Fibroblast of skin of back (primary cell): ENCODE results near the gene TSEN2.
"Not testable (repeated sequence)": the region's sequence is repeated elsewhere in the genome, so short reads cannot be mapped to it uniquely, and the experiment has no call there.

ENCODE experiments used
- DNase-seq: peaks from one replicate; pipeline ENCODE4 v3.0.0-alpha.2; 2013

TSEN2 gene

DNA sequence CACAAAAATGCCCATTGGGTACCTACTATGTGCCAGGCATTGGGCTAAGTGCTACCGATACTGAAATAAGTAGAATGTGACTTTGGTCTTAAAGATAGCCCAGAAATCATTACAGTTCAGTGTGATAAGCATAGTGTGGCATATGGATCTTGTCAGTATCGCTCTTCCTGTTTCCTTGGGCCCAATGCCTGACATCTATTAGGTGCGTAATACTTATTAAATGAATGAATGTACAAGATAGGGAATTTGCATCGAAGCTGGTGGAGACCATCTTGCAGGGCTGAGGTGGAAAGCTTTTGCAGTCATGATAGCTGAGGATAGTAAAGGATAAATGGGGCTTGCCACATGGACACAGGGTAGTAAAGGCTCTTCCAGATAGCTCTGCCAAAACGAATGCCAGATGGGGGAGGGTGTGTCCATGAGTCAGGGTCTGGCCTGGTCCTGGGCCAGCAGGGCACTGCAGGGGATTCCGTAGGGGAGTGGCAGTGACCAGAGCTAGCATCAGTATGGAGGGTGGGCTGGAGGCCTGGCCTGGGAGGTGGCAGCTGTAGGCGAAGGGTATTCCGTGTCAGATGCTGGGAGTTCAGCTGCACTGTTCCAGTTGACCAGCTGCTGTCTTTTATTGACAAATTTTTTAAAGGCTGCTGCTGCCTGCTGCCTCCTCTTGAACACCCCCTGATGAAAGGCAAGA is 23.5 kb downstream of the TSEN2 start:
- DNase-seq: peak; percentile 75

DNA sequence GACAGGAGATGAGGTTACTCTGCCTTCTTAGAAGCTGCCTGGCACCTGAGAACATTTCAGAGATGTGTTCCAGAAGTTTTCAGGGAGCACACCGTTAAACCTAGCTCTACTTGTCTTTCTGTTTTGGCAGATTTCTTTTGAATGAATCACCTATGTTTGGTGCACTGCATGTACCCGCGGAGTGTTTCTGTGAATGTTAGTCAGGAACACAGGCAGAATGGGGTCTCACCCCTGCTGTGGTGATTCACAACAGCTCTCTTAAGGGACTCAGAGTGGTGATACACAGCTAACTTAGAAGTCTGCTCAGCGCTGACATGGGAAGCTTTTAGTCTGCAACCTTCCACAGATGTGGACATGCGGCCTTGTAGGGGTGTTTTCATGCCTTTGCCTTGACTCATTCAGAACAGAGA is 24.0 kb downstream of the TSEN2 start:
- DNase-seq: peak; percentile 98

DNA sequence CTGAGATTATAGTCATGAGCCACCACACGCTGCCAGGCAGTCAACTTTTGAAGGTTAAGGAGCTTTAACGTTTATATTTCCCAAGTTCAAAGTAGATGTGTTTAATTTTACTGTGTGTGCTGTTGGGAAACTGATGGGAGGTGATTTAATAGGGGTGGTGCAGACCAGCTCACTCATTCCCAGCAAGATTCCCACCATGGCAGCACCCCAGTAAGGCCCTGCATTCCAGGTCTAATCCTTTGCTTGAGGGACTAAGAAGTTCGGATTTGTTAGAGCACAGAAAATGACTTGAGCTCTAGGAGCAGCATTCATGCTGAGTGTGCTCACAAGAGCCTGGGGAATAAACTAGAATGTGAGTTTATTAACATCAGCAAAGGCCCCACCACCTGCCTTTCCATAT is 25.2 kb downstream of the TSEN2 start:
- DNase-seq: no peak

GRCh38 chr3:12512534-12513118 is 28.3 kb downstream of the TSEN2 start:
- DNase-seq: no peak

- no peak for DNase-seq
These were observed 29.6 kb downstream of the TSEN2 start for GRCh38 chr3:12513694-12514446.

- DNase-seq: no peak
These were observed 31.4 kb downstream of the TSEN2 start for GRCh38 chr3:12515631-12516030.

DNA sequence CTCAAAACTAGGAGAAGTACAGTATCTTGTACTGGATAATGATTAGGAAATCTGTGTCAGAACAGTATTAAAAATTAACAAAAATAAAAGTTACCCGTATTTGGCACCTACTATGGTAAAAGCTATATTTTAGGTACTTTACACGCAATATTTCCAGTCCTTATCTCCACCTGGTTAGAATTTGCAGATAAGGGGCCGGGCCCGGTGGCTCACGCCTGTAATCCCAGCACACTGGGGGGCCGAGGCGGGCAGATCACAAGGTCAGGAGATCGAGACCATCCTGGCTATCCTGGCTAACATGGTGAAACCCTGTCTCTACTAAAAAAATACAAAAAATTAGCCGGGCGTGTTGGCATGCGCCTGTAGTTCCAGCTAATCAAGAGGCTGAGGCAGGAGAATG is 32.6 kb downstream of the TSEN2 start:
- no peak for DNase-seq

DNA sequence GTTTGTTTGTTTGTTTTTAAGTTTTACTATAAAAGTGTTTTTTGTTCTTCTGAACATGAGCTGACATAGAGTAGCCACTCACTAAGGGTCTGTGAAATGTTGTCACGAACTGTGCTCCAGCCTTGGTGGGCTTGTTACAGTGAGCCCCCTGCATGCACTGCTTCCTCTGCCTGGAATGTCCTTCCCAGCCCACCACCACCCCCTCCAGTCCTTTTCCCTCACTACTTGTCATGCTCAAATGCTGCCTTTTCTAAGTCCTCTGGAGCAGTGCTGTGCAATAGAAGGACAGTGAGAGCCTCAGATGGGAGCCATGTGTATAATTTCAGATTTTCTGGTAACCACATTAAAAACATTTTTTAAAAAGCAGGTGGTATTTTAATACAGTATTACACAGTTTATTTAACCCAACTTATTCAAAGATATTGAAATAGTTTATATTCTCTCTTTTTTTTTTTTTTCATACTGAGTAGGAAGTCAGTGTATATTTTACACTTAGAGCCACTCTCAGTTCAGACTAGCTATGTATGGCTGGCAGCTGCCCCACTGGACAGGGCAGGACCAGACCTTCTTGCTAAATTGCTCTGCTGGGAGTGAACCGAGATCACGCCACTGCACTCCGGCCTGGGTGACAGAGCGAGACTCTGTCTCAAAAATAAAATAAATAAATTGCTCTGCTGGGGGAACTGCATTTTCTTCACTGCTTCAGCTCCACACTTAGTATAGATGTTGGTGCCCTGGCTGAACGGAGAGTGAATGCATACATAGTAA is 34.2 kb downstream of the TSEN2 start:
- DNase-seq: no peak

GRCh38 chr3:12521010-12521409 is 36.7 kb downstream of the TSEN2 start:
- DNase-seq: no peak

GRCh38 chr3:12522721-12523120 is 38.4 kb downstream of the TSEN2 start:
- no peak for DNase-seq

- peak; percentile 1 for DNase-seq
These were observed 43.5 kb downstream of the TSEN2 start for GRCh38 chr3:12527757-12528143.

GRCh38 chr3:12532182-12532581 is 47.9 kb downstream of the TSEN2 start:
- no peak for DNase-seq

DNA sequence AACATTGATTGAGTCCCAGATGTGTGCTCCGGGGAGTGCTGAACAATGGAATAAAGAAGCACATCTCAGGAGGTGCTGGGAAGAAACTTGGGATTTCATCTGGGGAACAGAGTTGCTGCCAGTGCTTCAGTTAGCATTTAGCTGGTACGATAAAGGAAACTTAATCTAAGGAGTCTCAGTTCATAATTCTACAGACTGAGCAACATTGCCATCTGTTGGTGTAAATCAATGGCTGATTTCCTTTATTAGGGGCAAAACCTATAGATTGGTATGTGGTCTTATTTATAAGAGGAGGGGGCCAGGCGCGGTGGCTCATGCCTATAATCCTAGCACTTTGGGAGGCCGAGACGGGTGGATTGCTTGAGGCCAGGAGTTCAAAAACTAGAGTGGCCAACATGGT is 52.1 kb downstream of the TSEN2 start:
- DNase-seq: peak; percentile 9

GRCh38 chr3:12541625-12542024 is 57.3 kb downstream of the TSEN2 start:
- DNase-seq: no peak

GRCh38 chr3:12543497-12543896 is 59.2 kb downstream of the TSEN2 start:
- DNase-seq: not testable (repeated sequence)

DNA sequence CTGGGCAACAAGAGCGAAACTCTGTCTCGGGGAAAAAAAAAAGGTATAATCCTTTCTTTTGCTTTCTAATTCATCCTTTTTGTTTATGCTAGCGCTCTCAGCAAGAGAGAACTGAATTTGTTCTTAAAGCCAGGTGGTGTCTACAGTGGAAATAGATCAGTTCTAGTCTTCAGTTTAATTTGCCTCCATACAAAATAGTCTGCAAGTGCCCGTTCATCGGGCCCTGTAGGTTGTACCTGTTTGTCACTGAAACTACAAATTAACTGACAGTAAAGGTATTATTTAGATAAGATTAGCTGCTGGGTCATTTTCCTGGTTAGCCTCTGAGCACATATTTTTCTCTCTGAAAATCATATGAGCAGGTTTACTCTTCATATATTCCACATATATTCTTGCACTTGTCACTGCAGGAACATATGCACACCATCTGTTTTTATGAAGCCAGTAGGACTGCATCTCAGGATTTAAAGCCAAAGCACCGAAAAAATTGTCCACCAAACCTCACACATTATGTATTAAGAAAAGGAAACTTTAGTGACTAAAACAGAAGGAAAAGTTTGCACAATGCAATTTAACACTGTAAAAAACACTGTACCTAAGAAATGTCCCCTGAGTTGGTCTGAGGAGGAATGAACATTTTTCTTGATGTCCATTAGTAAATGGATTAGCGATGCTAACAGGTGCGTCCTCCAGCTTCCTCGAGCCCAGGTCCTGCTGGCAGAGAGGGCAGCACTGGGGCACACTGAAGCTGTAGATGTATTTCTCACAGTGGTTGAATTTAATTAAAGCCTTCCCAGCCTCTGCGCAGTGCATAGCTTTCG is 60.6 kb downstream of the TSEN2 start:
- DNase-seq: no peak

DNA sequence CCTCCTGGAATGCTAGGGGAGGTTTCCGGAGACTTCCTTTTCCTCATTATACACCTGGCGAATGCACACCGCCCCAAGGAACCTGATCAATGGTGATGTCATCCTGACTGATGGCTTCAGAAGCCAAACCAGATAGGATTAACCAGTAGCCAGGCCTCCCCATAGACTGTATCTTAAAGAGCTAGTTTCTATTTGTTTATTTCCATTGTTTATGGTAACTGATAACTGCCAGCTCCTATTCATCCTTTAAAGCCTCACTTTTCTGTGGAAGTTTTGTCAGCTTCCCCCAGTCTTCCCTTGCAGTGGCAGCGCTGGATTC is 61.2 kb downstream of the TSEN2 start, which contains the start of gene MKRN2OS:
Gene MKRN2OS (minus strand): TSS at position 27 of the 319 bp plus-strand sequence. CDS start 35 bp downstream, outside the sequence.
- no peak for DNase-seq

- DNase-seq: no peak
These were observed 65.9 kb downstream of the TSEN2 start for GRCh38 chr3:12549971-12550760.

GRCh38 chr3:12553921-12554391 is 69.7 kb downstream of the TSEN2 start:
- DNase-seq: peak; percentile 60

- DNase-seq: no peak
These were observed 72.0 kb downstream of the TSEN2 start for GRCh38 chr3:12556314-12556689.
